GM12878 (cell line): ENCODE results near the gene HSPB6. TPM values are rescaled to one million over a fixed set of nuclear protein-coding genes. Genes with fewer than 3 reads are reported as not detected.
A peak's percentile ranks its signal among the peaks of the same experiment; 100 is the strongest.

Experiments
- ATF7 ChIP-seq: fragments of 450-650 bp; IDR thresholded peaks from 2 replicates; pipeline ENCODE4 v1.6.1; 2016; ENCODE audit warnings: low read depth, mild to moderate bottlenecking
- BACH1 ChIP-seq: fragments of 450-650 bp; IDR thresholded peaks from 2 replicates; pipeline ENCODE4 v1.6.1; 2017; ENCODE audit warnings: mild to moderate bottlenecking, borderline replicate concordance
- BHLHE40 ChIP-seq, 2 experiments: fragments of 450-650 bp in 1 of 2; IDR thresholded peaks; 2 replicates each; pipeline ENCODE4 v1.6.1; 2011 to 2017; ENCODE audit warnings: low read depth in 2 of 2, borderline replicate concordance in 1 of 2, improper control_type of control experiment in 1 of 2, low read length in 1 of 2, mild to moderate bottlenecking in 1 of 2
- HCFC1 ChIP-seq: fragments of 150-350 bp; IDR thresholded peaks from 2 replicates; pipeline ENCODE4 v1.6.1; 2014; ENCODE audit warnings: low read length
- HDGF ChIP-seq: fragments of 450-650 bp; IDR thresholded peaks from 2 replicates; pipeline ENCODE4 v1.6.1; 2016; ENCODE audit warnings: antibody characterized with exemption
- IKZF2 ChIP-seq, 2 experiments: fragments of 450-650 bp; IDR thresholded peaks; 2 replicates each; pipeline ENCODE4 v1.6.1; 2017; ENCODE audit warnings: mild to moderate bottlenecking in 2 of 2, moderate library complexity in 2 of 2
- NBN ChIP-seq: fragments of 450-650 bp; IDR thresholded peaks from 2 replicates; pipeline ENCODE4 v1.6.1; 2016
- NFYB ChIP-seq: IDR thresholded peaks from 2 replicates; pipeline ENCODE4 v1.6.1; 2011; ENCODE audit warnings: low read depth, mild to moderate bottlenecking, low read length, improper control_type of control experiment, moderate library complexity; ENCODE audit not compliant: insufficient read depth
- NR2C2 ChIP-seq: IDR thresholded peaks from 2 replicates; pipeline ENCODE4 v1.6.1; 2011; ENCODE audit warnings: borderline replicate concordance, low read depth; ENCODE audit not compliant: control insufficient read depth, insufficient read length
- POU2F2 ChIP-seq: IDR thresholded peaks from 3 replicates; pipeline ENCODE4 v1.6.1; 2011; ENCODE audit warnings: low read depth, mild to moderate bottlenecking, low read length, borderline replicate concordance
- RAD21 ChIP-seq: IDR thresholded peaks from 2 replicates; pipeline ENCODE4 v1.6.1; 2011; ENCODE audit warnings: mild to moderate bottlenecking, low read depth, low read length, moderate library complexity; ENCODE audit not compliant: insufficient read depth
- RELA ChIP-seq: fragments of 450-650 bp; IDR thresholded peaks from 2 replicates; pipeline ENCODE4 v1.8.0; 2014; ENCODE audit warnings: borderline replicate concordance; ENCODE audit not compliant: partially characterized antibody
- SKIL ChIP-seq: fragments of 450-650 bp; IDR thresholded peaks from 2 replicates; pipeline ENCODE4 v1.6.1; 2017; ENCODE audit warnings: mild to moderate bottlenecking, low read depth, inconsistent platforms; ENCODE audit not compliant: poor library complexity, severe bottlenecking
- SMC3 ChIP-seq: IDR thresholded peaks from 2 replicates; pipeline ENCODE4 v1.6.1; 2011; ENCODE audit warnings: low read length, improper control_type of control experiment, borderline replicate concordance
- SPI1 ChIP-seq: IDR thresholded peaks from 2 replicates; pipeline ENCODE4 v1.6.1; 2011; ENCODE audit warnings: low read depth, mild to moderate bottlenecking, low read length, moderate library complexity, borderline replicate concordance; ENCODE audit not compliant: insufficient read depth
- SREBF2 ChIP-seq: IDR thresholded peaks from 2 replicates; pipeline ENCODE4 v1.6.1; 2012; ENCODE audit warnings: mild to moderate bottlenecking, low read length
- SUPT20H ChIP-seq: IDR thresholded peaks from 2 replicates; pipeline ENCODE4 v1.6.1; 2011; ENCODE audit warnings: low read depth, mild to moderate bottlenecking, low read length, moderate library complexity, borderline replicate concordance; ENCODE audit not compliant: control insufficient read depth
- TCF3 ChIP-seq: IDR thresholded peaks from 2 replicates; pipeline ENCODE4 v1.6.1; 2012; ENCODE audit warnings: low read depth, mild to moderate bottlenecking, low read length, borderline replicate concordance; ENCODE audit not compliant: insufficient read depth
- ZNF207 ChIP-seq: fragments of 450-650 bp; IDR thresholded peaks from 2 replicates; pipeline ENCODE4 v1.6.1; 2014; ENCODE audit warnings: antibody characterized with exemption, mild to moderate bottlenecking, borderline replicate concordance
- ZNF592 ChIP-seq: fragments of 450-650 bp; IDR thresholded peaks from 2 replicates; pipeline ENCODE4 v1.6.1; 2017; ENCODE audit warnings: mild to moderate bottlenecking, moderate library complexity
- ZSCAN29 ChIP-seq: fragments of 450-650 bp; IDR thresholded peaks from 2 replicates; pipeline ENCODE4 v1.6.1; 2017; ENCODE audit warnings: mild to moderate bottlenecking, moderate library complexity
- polyA plus RNA-seq, 11 experiments: library from polyadenylated mRNA; depleted of rRNA in 4 of 11; unstranded in 6 of 11; stranded (reverse) in 5 of 11; fragments of >200 nt; fragmentation: Nextera tagmentation in 4 of 11; fragmentation: Illumina TruSeq in 1 of 11; extraction: Ambion mirVana in 4 of 11; extraction: Trizol in 1 of 11; gene quantifications; 1 replicate in 1 of 11; 2 replicates in 10 of 11; pipeline versions ENCODE4 v1.2.1 to v1.2.3, GENCODE V29; 2011 to 2016; ENCODE audit warnings: inconsistent platforms in 2 of 11, missing spikeins in 2 of 11, low read depth in 1 of 11
- total RNA-seq, 4 experiments: library from RNA; depleted of rRNA in 3 of 4; stranded (reverse); fragments of >200 nt in 3 of 4; fragmentation: Illumina TruSeq in 1 of 4; extraction: Trizol in 1 of 4; gene quantifications; 2 replicates each; pipeline versions ENCODE4 v1.2.1 to v1.2.3, GENCODE V29; 2013 to 2021
- TF ChIP-seq, protein P1 (sequence below): fragments of 450-650 bp; IDR thresholded peaks from 2 replicates; pipeline ENCODE4 v1.6.1; 2017; ENCODE audit warnings: antibody characterized with exemption, mild to moderate bottlenecking, moderate library complexity

Gene HSPB6
- total and polyA plus RNA-seq, 10 of the 15 experiments (the other 5 are each of a cell fraction or from before 2014, with no cell fraction given): 0.09 to 1.6 (median 0.36) TPM; not detected in 4

GRCh38 chr19:35717665-35718344 is 39.0 kb downstream of the HSPB6 start, which contains the start of gene KMT2B (continued):
- no peak for TF ChIP-seq ZNF592
- TF ChIP-seq SMC3: no peak; the same call in 1 of the 2 replicates
- TF ChIP-seq NBN: no peak
- TF ChIP-seq SREBF2: no peak
- TF ChIP-seq, protein P1, sequence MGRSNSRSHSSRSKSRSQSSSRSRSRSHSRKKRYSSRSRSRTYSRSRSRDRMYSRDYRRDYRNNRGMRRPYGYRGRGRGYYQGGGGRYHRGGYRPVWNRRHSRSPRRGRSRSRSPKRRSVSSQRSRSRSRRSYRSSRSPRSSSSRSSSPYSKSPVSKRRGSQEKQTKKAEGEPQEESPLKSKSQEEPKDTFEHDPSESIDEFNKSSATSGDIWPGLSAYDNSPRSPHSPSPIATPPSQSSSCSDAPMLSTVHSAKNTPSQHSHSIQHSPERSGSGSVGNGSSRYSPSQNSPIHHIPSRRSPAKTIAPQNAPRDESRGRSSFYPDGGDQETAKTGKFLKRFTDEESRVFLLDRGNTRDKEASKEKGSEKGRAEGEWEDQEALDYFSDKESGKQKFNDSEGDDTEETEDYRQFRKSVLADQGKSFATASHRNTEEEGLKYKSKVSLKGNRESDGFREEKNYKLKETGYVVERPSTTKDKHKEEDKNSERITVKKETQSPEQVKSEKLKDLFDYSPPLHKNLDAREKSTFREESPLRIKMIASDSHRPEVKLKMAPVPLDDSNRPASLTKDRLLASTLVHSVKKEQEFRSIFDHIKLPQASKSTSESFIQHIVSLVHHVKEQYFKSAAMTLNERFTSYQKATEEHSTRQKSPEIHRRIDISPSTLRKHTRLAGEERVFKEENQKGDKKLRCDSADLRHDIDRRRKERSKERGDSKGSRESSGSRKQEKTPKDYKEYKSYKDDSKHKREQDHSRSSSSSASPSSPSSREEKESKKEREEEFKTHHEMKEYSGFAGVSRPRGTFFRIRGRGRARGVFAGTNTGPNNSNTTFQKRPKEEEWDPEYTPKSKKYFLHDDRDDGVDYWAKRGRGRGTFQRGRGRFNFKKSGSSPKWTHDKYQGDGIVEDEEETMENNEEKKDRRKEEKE: no peak
- TF ChIP-seq SKIL: no peak
- TF ChIP-seq RAD21: no peak
- TF ChIP-seq ATF7: no peak
- TF ChIP-seq BHLHE40 (IDR thresholded peaks at IDR 0.05; ENCODE audit: borderline replicate concordance in 1 of 2, low read depth in 2 of 2, low read length in 1 of 2): peak in 1 of 2 experiments; percentile 60; a peak in 2 of 4 replicates
- peak; percentile 70 for TF ChIP-seq HCFC1
- TF ChIP-seq BACH1: peak; percentile 82
- no peak for TF ChIP-seq IKZF2 (IDR thresholded peaks at IDR 0.05)
- TF ChIP-seq SUPT20H: no peak
- no peak for TF ChIP-seq SPI1
- TF ChIP-seq ZSCAN29: no peak
- peak; percentile 45 for TF ChIP-seq RELA
- TF ChIP-seq NFYB: no peak
- TF ChIP-seq POU2F2: no peak
- no peak for TF ChIP-seq HDGF
- 0 out of 2 replicates have a peak, but pooled peaks have one; percentile 56 for TF ChIP-seq TCF3
- no peak for TF ChIP-seq NR2C2
- no peak for TF ChIP-seq ZNF207
